ENCODE measurements around the gene ANKZF1. TPM values are rescaled to one million over a fixed set of nuclear protein-coding genes. Genes with fewer than 3 reads are reported as not detected.

Gene ANKZF1
- total and polyA plus RNA-seq, 2 of the 8 experiments (the other 6 are each of a cell fraction or from before 2014, with no cell fraction given): 32.5 to 50.1 TPM

GRCh38 chr2:219261024-219261855 is 31.6 kb downstream of the ANKZF1 start:
- no peak overlapping the region for H2AK5ac ChIP-seq (ENCODE audit: low read depth, low read length)
- H2BK20ac ChIP-seq (ENCODE audit: low read length): no peak overlapping the region
- H3K14ac ChIP-seq (ENCODE audit: insufficient read length): no peak overlapping the region
- no peaks in the 10 kb centered on the region for H4K20me1 ChIP-seq (replicated peaks in 1 of 2; ENCODE audit: control insufficient read depth in 1 of 2, insufficient read depth in 2 of 2, low read length in 2 of 2)
- ChIA-PET CTCF (ENCODE audit: partially characterized antibody) (interaction anchor here (0.8 to 6.5 kb wide), 10 partner anchors 9 to 128 kb away, joined by 3 to 37 read pairs (median 5); partner anchors contain the start of gene TUBA4B), POLR2A (ENCODE audit: partially characterized antibody) (interaction anchor here (1.0 to 2.7 kb wide), 6 partner anchors 9 to 53 kb away, joined by 3 to 15 read pairs (median 4); partner anchors contain the start of genes GLB1L, STK16 and TUBA4B)
- FAIRE-seq: no peak
- WGBS, 2 experiments (ENCODE audit: extremely low coverage in 1 of 2, insufficient coverage in 1 of 2, insufficient read length in 1 of 2, insufficient replicate concordance in 2 of 2, low coverage in 1 of 2, low lambda C conversion rate in 2 of 2, missing lambda C conversion rate in 1 of 2): 85% methylated on average over 5 of the region's 5 CpGs; no CpG with 5 or more reads in 1 of the 2 experiments
- no peak overlapping the region for H2BK15ac ChIP-seq (ENCODE audit: low read length)
- no peak overlapping the region for H3K9ac ChIP-seq (replicated peaks in 1 of 4; ENCODE audit: extremely low read depth in 1 of 4, low read depth in 3 of 4, low read length in 3 of 4)
- peaks cover 0 to 7% (median 3%) of the 10 kb centered on the region in 4 experiments; a peak in 6 of 7 replicates for H3K27me3 ChIP-seq (replicated peaks in 1 of 4; ENCODE audit: control insufficient read depth in 3 of 4, extremely low read depth in 1 of 4, insufficient read depth in 3 of 4, low read length in 3 of 4)
- H4K91ac ChIP-seq (replicated peaks; ENCODE audit: insufficient read length, low read length): no peak overlapping the region
- H3K27ac ChIP-seq (ENCODE audit: low read depth, low read length): no peak overlapping the region
- no peak overlapping the region for H3K56ac ChIP-seq (replicated peaks; ENCODE audit: insufficient read length, low read depth, low read length)
- no peak overlapping the region for H4K8ac ChIP-seq (ENCODE audit: extremely low read depth, insufficient read depth, low read length)
- no peaks in the 10 kb centered on the region for H3K23me2 ChIP-seq (ENCODE audit: low read depth, low read length)
- no peak overlapping the region for H2BK12ac ChIP-seq (ENCODE audit: low read depth, low read length)
- no peak overlapping the region for H3K23ac ChIP-seq (ENCODE audit: insufficient read length)
- no peak overlapping the region for H2BK120ac ChIP-seq (replicated peaks; ENCODE audit: low read depth, low read length)
- no peak overlapping the region for H2AFZ ChIP-seq (ENCODE audit: low read length)
- no peaks in the 10 kb centered on the region for H3K4me1 ChIP-seq (replicated peaks in 1 of 4; ENCODE audit: control insufficient read depth in 3 of 4, insufficient read depth in 4 of 4, low read length in 3 of 4)
- no peaks in the 10 kb centered on the region for H3K36me3 ChIP-seq (ENCODE audit: control insufficient read depth in 2 of 4, insufficient read depth in 4 of 4, low read length in 3 of 4)
- no peak overlapping the region for H3K4me2 ChIP-seq (ENCODE audit: insufficient read depth in 1 of 2, low read depth in 2 of 2, low read length in 2 of 2)
- no peak for DNase-seq (ENCODE audit: low read depth in 1 of 2, low spot score in 2 of 2)
- no peaks in the 10 kb centered on the region for H3K79me1 ChIP-seq (ENCODE audit: low read depth, low read length)
- no peak overlapping the region for H3K4ac ChIP-seq (replicated peaks; ENCODE audit: insufficient read length, low read depth, low read length)
- no peak overlapping the region for H3K4me3 ChIP-seq (ENCODE audit: extremely low read depth in 1 of 4, insufficient read depth in 2 of 4, low read depth in 3 of 4, low read length in 4 of 4)
- H2BK5ac ChIP-seq (ENCODE audit: low read depth, low read length): no peak overlapping the region
- H3K18ac ChIP-seq (ENCODE audit: extremely low read depth, low read length): no peak overlapping the region
- H4K5ac ChIP-seq (ENCODE audit: insufficient read length, low read depth, low read length): no peak overlapping the region
- no peaks in the 10 kb centered on the region for H3K79me2 ChIP-seq (ENCODE audit: control insufficient read depth in 1 of 2, insufficient read depth in 2 of 2, low read length in 2 of 2)
- no peaks in the 10 kb centered on the region for H3K9me3 ChIP-seq (ENCODE audit: insufficient read depth in 2 of 2, low read depth in 1 of 2, low read length in 1 of 2)
- TF ChIP-seq HDAC2 (IDR thresholded peaks at IDR 0.05; ENCODE audit: borderline replicate concordance in 1 of 2, low read depth in 2 of 2, low read length in 2 of 2) (no peak), CTBP2 (IDR thresholded peaks at IDR 0.05; ENCODE audit: borderline replicate concordance, insufficient read depth, insufficient read length, low read length) (no peak), CTCF (IDR thresholded peaks at IDR 0.05; ENCODE audit: control extremely low read depth in 1 of 3, insufficient read depth in 1 of 3, low read depth in 1 of 3, low read length in 3 of 3) (no peak), RAD21 (IDR thresholded peaks at IDR 0.05 in 1 of 2, conservative IDR thresholded peaks at IDR 0.05 in 1 of 2; ENCODE audit: low read depth in 2 of 2, low read length in 2 of 2) (no peak), GABPA (IDR thresholded peaks at IDR 0.05; ENCODE audit: borderline replicate concordance, insufficient read depth, low read length) (no peak), BRCA1 (IDR thresholded peaks at IDR 0.05; ENCODE audit: low read depth, low read length) (no peak), ZNF274 (IDR thresholded peaks at IDR 0.05; ENCODE audit: borderline replicate concordance, extremely low read depth, low read length) (no peak), TEAD4 (IDR thresholded peaks at IDR 0.05; ENCODE audit: low read depth, low read length) (no peak)
